Astrocyte (in vitro differentiated cells and primary cell): Measurements from ENCODE around the gene DYNLT4.

Experiments
- CTCF ChIP-seq: IDR thresholded peaks from 2 replicates; pipeline ENCODE4 v1.5.1; 2011; ENCODE audit warnings: low read depth, mild to moderate bottlenecking, inconsistent platforms, low read length, moderate library complexity; ENCODE audit not compliant: insufficient read depth
- EZH2 ChIP-seq: IDR thresholded peaks from 2 replicates; pipeline ENCODE4 v1.6.1; 2012; ENCODE audit warnings: mild to moderate bottlenecking, low read length, inconsistent platforms; ENCODE audit not compliant: insufficient read depth

GRCh38 chr1:44831516-44831915, 24.4 kb upstream of the DYNLT4 start:
- TF ChIP-seq CTCF (no peak), EZH2 (no peak)
